Measurements from ENCODE around the gene RAB36.

The RAB36 gene

GRCh38 chr22:23161029-23161428 is 15.8 kb downstream of the RAB36 start:
- DNase-seq: no peak

GRCh38 chr22:23161574-23161973 is 16.3 kb downstream of the RAB36 start:
- DNase-seq: no peak

GRCh38 chr22:23163665-23164064 is 18.4 kb downstream of the RAB36 start:
- peak; percentile 77 to 85 for DNase-seq

GRCh38 chr22:23164091-23164490 is 18.8 kb downstream of the RAB36 start:
- no peak for DNase-seq

- DNase-seq: no peak
Observed at GRCh38 chr22:23166042-23166831, 21.0 kb downstream of the RAB36 start.

GRCh38 chr22:23166841-23167616 is 21.8 kb downstream of the RAB36 start:
- DNase-seq: no peak

- DNase-seq: peak; percentile 53 to 69
Observed at GRCh38 chr22:23168391-23169042, 23.2 kb downstream of the RAB36 start.

- no peak for DNase-seq
Observed at GRCh38 chr22:23169043-23169406, 23.7 kb downstream of the RAB36 start.

GRCh38 chr22:23175817-23176644 is 30.8 kb downstream of the RAB36 start:
- no peak for DNase-seq

- no peak for DNase-seq
Observed at GRCh38 chr22:23176645-23177027, 31.4 kb downstream of the RAB36 start.

- DNase-seq: no peak
Observed at GRCh38 chr22:23177197-23177596, 31.9 kb downstream of the RAB36 start.

- DNase-seq: peak in 1 of 2 experiments; percentile 51
Observed at GRCh38 chr22:23178512-23179254, 33.4 kb downstream of the RAB36 start.

GRCh38 chr22:23179381-23180299 is 34.4 kb downstream of the RAB36 start:
- DNase-seq: no peak

- DNase-seq: no peak
Observed at GRCh38 chr22:23180301-23180892, 35.1 kb downstream of the RAB36 start, which contains the start of gene BCR. TSS of gene BCR (plus strand) at chr22:23180509. CDS start at chr22:23180961, 452 bp downstream.

GRCh38 chr22:23180893-23181720 is 35.8 kb downstream of the RAB36 start:
- no peak for DNase-seq

GRCh38 chr22:23181721-23182308 is 36.5 kb downstream of the RAB36 start:
- no peak for DNase-seq

GRCh38 chr22:23182309-23183060 is 37.2 kb downstream of the RAB36 start:
- peak in 1 of 2 experiments; percentile 19 for DNase-seq

GRCh38 chr22:23183061-23183698 is 37.9 kb downstream of the RAB36 start:
- DNase-seq: no peak

All from cerebellar nuclear complex (tissue), 1 donor.